ENCODE data around the gene MTERF4. TPM values are rescaled to one million over a fixed set of nuclear protein-coding genes. Genes with fewer than 3 reads are reported as not detected.

The MTERF4 gene, protein sequence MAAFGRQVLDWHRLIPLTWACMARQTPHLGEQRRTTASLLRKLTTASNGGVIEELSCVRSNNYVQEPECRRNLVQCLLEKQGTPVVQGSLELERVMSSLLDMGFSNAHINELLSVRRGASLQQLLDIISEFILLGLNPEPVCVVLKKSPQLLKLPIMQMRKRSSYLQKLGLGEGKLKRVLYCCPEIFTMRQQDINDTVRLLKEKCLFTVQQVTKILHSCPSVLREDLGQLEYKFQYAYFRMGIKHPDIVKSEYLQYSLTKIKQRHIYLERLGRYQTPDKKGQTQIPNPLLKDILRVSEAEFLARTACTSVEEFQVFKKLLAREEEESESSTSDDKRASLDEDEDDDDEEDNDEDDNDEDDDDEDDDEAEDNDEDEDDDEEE
- total RNA-seq (10 to 100 TPM; 18.9 to 47.9 (median 33.2) TPM), polyA plus RNA-seq (10 to 100 TPM; 27.0 to 40.2 (median 29.1) TPM)

DNA sequence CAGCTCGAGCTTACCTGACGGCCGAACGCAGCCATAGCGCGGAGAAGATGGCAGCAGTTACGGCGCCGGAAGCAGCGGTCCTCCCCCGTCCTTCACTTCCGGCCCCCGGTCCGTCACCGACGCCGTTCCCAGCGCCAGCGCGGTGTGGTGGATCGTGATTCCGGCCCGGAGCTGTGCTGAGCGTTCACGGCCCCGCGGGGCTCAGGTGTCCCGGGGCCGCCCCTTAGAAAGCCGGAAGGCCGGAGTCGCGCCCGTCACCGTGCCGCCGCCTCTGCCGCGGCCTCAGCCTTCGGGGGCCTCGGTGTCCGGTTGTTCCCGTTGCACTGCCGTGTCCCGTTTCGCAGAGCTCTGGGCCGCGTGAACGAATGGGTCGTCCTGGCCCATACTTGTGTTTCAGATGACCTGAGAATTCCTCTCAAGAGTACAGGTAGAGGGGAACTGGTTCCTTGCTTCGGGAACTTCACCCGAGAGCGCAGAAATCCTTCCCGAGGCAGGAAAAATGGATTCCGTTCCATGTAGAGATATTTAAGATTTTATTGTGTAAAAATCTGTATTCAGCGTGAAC lies at the start of gene MTERF4:
MTERF4 (minus strand) TSS at position 49 of the 565 bp plus-strand sequence; CDS start at position 35, 14 bp downstream.
- intact Hi-C loops (cut with DNase I): loop anchor here (2.0 to 5.0 kb wide), 2 partner anchors 48 to 170 kb away; partner anchors contain the start of gene PPP1R7
- 0% methylated on average over 56 of the region's 56 CpGs for WGBS, 2 donors
- H3K27ac ChIP-seq: peak within 1 kb of the TSS; percentile 82 to 88 (median 86)
- DNase-seq: peak; percentile 93
- peaks cover 0 to 24% (median 2%) of the 10 kb centered on the region in 4 donors for H3K36me3 ChIP-seq
- TF ChIP-seq, protein P1, sequence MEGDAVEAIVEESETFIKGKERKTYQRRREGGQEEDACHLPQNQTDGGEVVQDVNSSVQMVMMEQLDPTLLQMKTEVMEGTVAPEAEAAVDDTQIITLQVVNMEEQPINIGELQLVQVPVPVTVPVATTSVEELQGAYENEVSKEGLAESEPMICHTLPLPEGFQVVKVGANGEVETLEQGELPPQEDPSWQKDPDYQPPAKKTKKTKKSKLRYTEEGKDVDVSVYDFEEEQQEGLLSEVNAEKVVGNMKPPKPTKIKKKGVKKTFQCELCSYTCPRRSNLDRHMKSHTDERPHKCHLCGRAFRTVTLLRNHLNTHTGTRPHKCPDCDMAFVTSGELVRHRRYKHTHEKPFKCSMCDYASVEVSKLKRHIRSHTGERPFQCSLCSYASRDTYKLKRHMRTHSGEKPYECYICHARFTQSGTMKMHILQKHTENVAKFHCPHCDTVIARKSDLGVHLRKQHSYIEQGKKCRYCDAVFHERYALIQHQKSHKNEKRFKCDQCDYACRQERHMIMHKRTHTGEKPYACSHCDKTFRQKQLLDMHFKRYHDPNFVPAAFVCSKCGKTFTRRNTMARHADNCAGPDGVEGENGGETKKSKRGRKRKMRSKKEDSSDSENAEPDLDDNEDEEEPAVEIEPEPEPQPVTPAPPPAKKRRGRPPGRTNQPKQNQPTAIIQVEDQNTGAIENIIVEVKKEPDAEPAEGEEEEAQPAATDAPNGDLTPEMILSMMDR (IDR thresholded peaks at IDR 0.05): no peak
- TF ChIP-seq POLR2AphosphoS5 (IDR thresholded peaks at IDR 0.05): peak; percentile 63 to 88 (median 78)
- peak in 1 of 2 donors; percentile 27 for TF ChIP-seq POLR2A (IDR thresholded peaks at IDR 0.05)
- TF ChIP-seq EP300 (IDR thresholded peaks at IDR 0.05): no peak
- H3K4me1 ChIP-seq: peaks cover 0 to 22% (median 20%) of the 10 kb centered on the region in 4 donors
- H3K27me3 ChIP-seq: no peaks in the 10 kb centered on the region
- peak within 1 kb of the TSS; percentile 72 to 87 (median 84) for H3K4me3 ChIP-seq
- H3K9me3 ChIP-seq: no peaks in the 10 kb centered on the region

DNA sequence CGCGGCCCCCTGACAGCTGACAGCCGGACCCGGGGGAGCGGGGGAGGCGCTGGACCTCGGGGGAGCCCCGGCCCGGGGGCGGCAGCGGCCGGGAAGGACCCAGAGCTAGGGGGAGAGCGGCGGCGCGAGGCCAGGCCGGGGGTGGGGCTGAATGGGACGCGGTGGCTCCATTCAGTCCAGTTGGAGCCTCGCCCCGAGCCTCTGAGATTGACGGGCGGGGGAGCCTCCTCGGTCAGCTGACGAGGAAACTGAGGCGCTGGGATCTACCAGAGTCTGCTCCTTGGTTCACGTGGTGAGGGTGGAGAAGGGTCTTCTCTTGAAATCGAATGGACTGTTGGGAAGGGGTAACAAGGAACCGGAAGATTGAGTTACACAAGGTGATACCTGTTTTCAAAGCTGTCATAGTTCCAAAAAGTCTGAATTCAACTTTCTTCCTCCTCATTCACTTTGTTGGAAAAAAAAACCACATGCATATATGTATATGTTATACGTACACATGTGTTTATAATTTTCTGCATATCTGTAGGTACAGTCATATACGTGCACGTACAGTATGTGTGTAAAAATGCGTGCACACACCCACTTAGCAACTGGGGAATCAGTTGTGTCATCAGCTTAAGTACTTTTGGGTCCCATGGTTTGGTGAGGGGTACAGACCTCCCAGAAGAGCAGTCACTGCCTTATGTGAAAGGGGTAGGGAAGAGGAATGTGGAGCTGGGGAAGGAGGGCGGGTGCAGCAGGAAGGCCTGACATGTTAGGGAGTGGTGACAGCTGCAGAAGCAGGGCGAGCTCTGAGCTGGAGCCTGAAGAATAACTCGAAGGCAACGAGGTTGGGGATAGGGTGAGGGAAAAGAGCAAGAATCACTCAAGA lies 48.8 kb upstream of the MTERF4 start:
- Histone ChIP-seq H3K27me3 (no peaks in the 10 kb centered on the region), H3K36me3 (peaks cover 0 to 11% (median 0%) of the 10 kb centered on the region in 4 donors), H3K27ac (peak overlapping the region; percentile 77 to 90 (median 86)), H3K4me1 (peaks cover 0 to 30% (median 15%) of the 10 kb centered on the region in 4 donors), H3K9me3 (no peaks in the 10 kb centered on the region), H3K4me3 (peak overlapping the region; percentile 74 to 98 (median 92))
- no peak for DNase-seq
- WGBS, 2 donors: 3 to 11% methylated on average over 37 of the region's 37 CpGs
- intact Hi-C loops (cut with DNase I): loop anchor here (2.0 to 5.0 kb wide), 2 partner anchors 48 to 161 kb away; partner anchors contain the start of gene MTERF4
- TF ChIP-seq, protein P1 (IDR thresholded peaks at IDR 0.05): no peak
- TF ChIP-seq POLR2AphosphoS5 (IDR thresholded peaks at IDR 0.05) (no peak), EP300 (IDR thresholded peaks at IDR 0.05) (no peak), POLR2A (IDR thresholded peaks at IDR 0.05) (no peak)

DNA sequence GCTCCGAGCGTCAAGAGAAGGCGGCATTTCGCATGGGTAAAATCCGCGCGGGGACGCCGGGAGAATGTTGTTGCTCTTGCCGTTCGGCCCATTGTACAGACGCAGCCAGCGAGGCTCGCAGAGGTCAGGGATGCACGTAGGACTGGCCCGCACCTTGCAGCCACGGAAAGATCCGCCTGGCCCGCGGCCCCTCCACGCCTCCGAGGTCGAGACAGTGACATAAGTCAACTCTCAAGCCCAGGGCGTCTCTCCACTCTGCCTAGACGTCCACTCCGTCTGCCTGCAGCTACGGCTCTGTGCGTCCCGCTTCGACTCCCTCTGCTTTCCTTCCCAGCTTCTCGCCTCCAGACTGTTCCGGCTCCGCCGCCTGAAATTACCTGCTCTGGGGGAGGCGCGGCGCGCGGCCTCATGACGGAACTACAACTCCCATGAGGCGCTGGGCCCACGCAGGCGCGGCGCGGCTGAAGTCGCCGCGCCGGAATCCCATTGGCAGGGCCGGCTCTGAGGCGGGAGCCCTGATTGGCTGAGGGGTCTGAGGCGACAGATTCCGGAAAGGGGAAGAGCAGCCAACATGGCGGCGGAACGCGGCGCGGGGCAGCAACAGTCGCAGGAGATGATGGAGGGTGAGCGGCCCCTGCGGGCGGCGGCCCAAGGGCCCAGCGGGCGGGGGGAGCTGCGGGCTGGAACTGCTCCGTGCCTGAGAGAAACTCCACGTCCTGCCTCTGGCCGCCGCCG lies 48.0 kb upstream of the MTERF4 start, which contains the start of gene PPP1R7:
PPP1R7 (plus strand) TSS at position 543 of the 735 bp plus-strand sequence; CDS start at position 572, 29 bp downstream.
- Histone ChIP-seq H3K27me3 (no peaks in the 10 kb centered on the region), H3K36me3 (peaks cover 0 to 3% (median 0%) of the 10 kb centered on the region in 4 donors), H3K27ac (peak within 1 kb of the TSS; percentile 77 to 90 (median 86)), H3K9me3 (no peaks in the 10 kb centered on the region), H3K4me1 (peaks cover 0 to 30% (median 15%) of the 10 kb centered on the region in 4 donors), H3K4me3 (peak within 1 kb of the TSS; percentile 74 to 98 (median 92))
- 0 to 1% methylated on average over 73 of the region's 73 CpGs for WGBS, 2 donors
- intact Hi-C loops (cut with DNase I): loop anchor here (2.0 to 5.0 kb wide), 4 partner anchors 47 to 207 kb away; partner anchors contain the start of genes FARP2 and MTERF4
- peak; percentile 73 to 88 (median 81) for TF ChIP-seq POLR2AphosphoS5 (IDR thresholded peaks at IDR 0.05)
- peak in 1 of 2 donors; percentile 48 for TF ChIP-seq POLR2A (IDR thresholded peaks at IDR 0.05)
- no peak for TF ChIP-seq EP300 (IDR thresholded peaks at IDR 0.05)
- DNase-seq: peak; percentile 97

DNA sequence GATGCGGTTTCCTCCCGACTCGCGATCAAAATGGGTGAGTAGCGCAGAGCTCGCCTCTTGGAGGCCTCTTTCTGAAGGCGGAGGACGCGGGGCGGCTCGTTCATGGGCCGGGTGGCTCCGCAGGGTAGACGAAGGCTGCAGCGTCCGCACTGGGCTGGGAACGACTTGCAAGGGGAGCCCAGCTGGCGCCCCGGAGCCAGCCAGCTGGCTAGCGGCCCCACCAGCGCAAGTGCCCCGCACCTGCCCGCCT lies 47.5 kb upstream of the MTERF4 start:
- Histone ChIP-seq H3K4me3 (peak overlapping the region; percentile 74 to 98 (median 92)), H3K27me3 (no peaks in the 10 kb centered on the region), H3K27ac (peak overlapping the region; percentile 77 to 90 (median 86)), H3K36me3 (no peaks in the 10 kb centered on the region), H3K4me1 (peaks cover 0 to 30% (median 15%) of the 10 kb centered on the region in 4 donors), H3K9me3 (no peaks in the 10 kb centered on the region)
- TF ChIP-seq POLR2AphosphoS5 (IDR thresholded peaks at IDR 0.05): no peak
- no peak for TF ChIP-seq POLR2A (IDR thresholded peaks at IDR 0.05)
- no peak for TF ChIP-seq EP300 (IDR thresholded peaks at IDR 0.05)
- TF ChIP-seq, protein P1 (IDR thresholded peaks at IDR 0.05): no peak
- 0% methylated on average over 23 of the region's 23 CpGs for WGBS, 2 donors
- intact Hi-C loops (cut with DNase I): loop anchor here (2.0 kb wide), 2 partner anchors 69 to 207 kb away; partner anchors contain the start of gene FARP2
- DNase-seq: no peak
